ENCODE measurements around the gene SLC30A2. TPM values are rescaled to one million over a fixed set of nuclear protein-coding genes. Genes with fewer than 3 reads are reported as not detected.

Gene SLC30A2
- total and polyA plus RNA-seq, 8 donors: 24.1 to 142 (median 47.0) TPM

GRCh38 chr1:25990251-25990650 is 55.7 kb downstream of the SLC30A2 start:
- Histone ChIP-seq H3K4me3 (no peak overlapping the region), H3K4me1 (no peaks in the 10 kb centered on the region), H3K27me3 (no peaks in the 10 kb centered on the region), H3K27ac (no peak overlapping the region), H3K36me3 (peaks cover 0 to 7% (median 0%) of the 10 kb centered on the region in 3 donors), H3K9me3 (no peaks in the 10 kb centered on the region)
- intact Hi-C loops (cut with DNase I): loop anchor here in 2 of 3 donors (5.0 to 10.0 kb wide), 3 partner anchors 83 to 155 kb away; partner anchors contain the start of gene STMN1 (in 1 of the 2)
- no peak for TF ChIP-seq CTCF (IDR thresholded peaks at IDR 0.05)
- DNase-seq (no peak), ATAC-seq (no peak), FAIRE-seq (no peak)
- 76 to 79% methylated on average over 6 of the region's 6 CpGs for WGBS, 2 donors

DNA sequence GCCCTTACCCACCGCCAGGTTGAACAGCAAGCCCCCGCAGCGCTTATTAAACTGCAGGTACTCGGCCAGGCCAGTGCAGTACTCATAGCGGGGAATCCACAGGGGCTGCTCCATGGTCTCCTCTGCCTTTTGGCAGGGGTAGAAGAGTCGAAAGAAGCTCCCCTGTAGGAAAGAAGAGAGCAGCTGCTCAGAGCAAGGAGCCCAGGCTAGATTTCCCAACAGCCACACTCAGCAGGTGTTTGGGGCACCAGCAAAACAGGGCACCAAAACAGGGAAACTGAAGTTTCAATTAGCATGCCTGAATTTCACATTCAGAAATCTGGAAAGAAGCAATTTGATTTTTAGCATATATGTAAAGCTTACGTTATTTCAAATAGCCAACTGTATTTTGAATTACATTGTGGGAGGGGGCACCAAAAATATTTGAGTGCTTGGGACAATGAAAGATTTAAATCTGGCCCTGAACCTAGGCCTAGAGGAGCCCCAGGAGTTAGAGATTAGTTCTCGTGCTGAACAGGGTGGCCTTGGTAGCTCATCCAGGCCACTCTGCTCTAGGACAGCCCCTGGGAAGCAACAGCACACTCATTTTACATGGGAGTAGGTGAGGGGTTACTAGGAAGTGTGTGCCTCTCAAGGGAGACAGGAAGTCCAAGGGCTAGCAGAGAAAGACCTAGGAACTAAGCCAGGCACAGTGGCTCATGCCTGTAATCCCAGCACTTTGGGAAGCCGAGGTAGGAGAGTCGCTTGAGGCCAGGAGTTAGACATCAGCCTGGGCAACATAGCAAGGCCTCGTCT is 56.3 kb downstream of the SLC30A2 start:
- no peak overlapping the region for H3K4me3 ChIP-seq
- 83 to 87% methylated on average over 11 of the region's 11 CpGs for WGBS, 2 donors
- DNase-seq: no peak
- no peak for TF ChIP-seq CTCF (IDR thresholded peaks at IDR 0.05)
- H3K9me3 ChIP-seq: no peaks in the 10 kb centered on the region
- intact Hi-C loops (cut with DNase I): loop anchor here in 2 of 3 donors (5.0 to 10.0 kb wide), 3 partner anchors 82 to 155 kb away; partner anchors contain the start of gene STMN1 (in 1 of the 2)
- peaks cover 0 to 7% (median 0%) of the 10 kb centered on the region in 3 donors for H3K36me3 ChIP-seq
- no peaks in the 10 kb centered on the region for H3K27me3 ChIP-seq
- H3K27ac ChIP-seq: no peak overlapping the region
- H3K4me1 ChIP-seq: no peaks in the 10 kb centered on the region
- no peak for ATAC-seq
- no peak for FAIRE-seq

GRCh38 chr1:25987951-25988350 is 58.0 kb downstream of the SLC30A2 start:
- H3K27ac ChIP-seq: no peak overlapping the region
- no peaks in the 10 kb centered on the region for H3K9me3 ChIP-seq
- no peaks in the 10 kb centered on the region for H3K4me1 ChIP-seq
- FAIRE-seq (no peak), ATAC-seq (no peak), DNase-seq (no peak)
- H3K36me3 ChIP-seq: peaks cover 0 to 21% (median 4%) of the 10 kb centered on the region in 3 donors
- H3K27me3 ChIP-seq: no peaks in the 10 kb centered on the region
- intact Hi-C loops (cut with DNase I): no loop called here
- TF ChIP-seq CTCF (IDR thresholded peaks at IDR 0.05): no peak
- 72 to 81% methylated on average over 2 of the region's 2 CpGs for WGBS, 2 donors
- no peak overlapping the region for H3K4me3 ChIP-seq

Other genes with a start within 250 kb of the SLC30A2 start
- 10 to 100 TPM; 27.8 to 48.3 (median 39.5) TPM for gene SELENON, start 245.9 kb downstream of the SLC30A2 start, total RNA-seq
- gene SELENON, start 245.9 kb downstream of the SLC30A2 start, polyA plus RNA-seq: 10 to 100 TPM; 29.8 to 39.3 TPM
- 10 to 100 TPM; 24.0 to 36.0 (median 26.3) TPM for gene MTFR1L, start 226.2 kb downstream of the SLC30A2 start, total RNA-seq
- 10 to 100 TPM; 38.9 to 59.6 TPM for gene MTFR1L, start 226.2 kb downstream of the SLC30A2 start, polyA plus RNA-seq
- under 1 TPM in 4 of 6 donors, not detected in 2; 0.19 to 0.37 (median 0.29) TPM for gene AUNIP, start 186.7 kb downstream of the SLC30A2 start, total RNA-seq
- not detected for gene AUNIP, start 186.7 kb downstream of the SLC30A2 start, polyA plus RNA-seq
- gene PAQR7, start 170.4 kb downstream of the SLC30A2 start, total RNA-seq: 10 to 100 TPM in 1 of 6 donors, 1 to 10 TPM in 5; 3.2 to 13.0 (median 4.4) TPM
- gene PAQR7, start 170.4 kb downstream of the SLC30A2 start, polyA plus RNA-seq: 1 to 10 TPM; 4.4 to 5.7 TPM
- gene STMN1, start 139.7 kb downstream of the SLC30A2 start, total RNA-seq: 10 to 100 TPM in 3 of 6 donors, 1 to 10 TPM in 3; 3.3 to 40.3 (median 8.7) TPM
- 10 to 100 TPM; 16.2 to 58.0 TPM for gene STMN1, start 139.7 kb downstream of the SLC30A2 start, polyA plus RNA-seq
- gene PAFAH2, start 48.1 kb downstream of the SLC30A2 start, total RNA-seq: 10 to 100 TPM; 11.0 to 19.0 (median 13.7) TPM
- 10 to 100 TPM; 16.2 to 20.9 TPM for gene PAFAH2, start 48.1 kb downstream of the SLC30A2 start, polyA plus RNA-seq
- under 1 TPM; 0.04 to 0.25 (median 0.13) TPM for gene EXTL1, start 24.3 kb downstream of the SLC30A2 start, total RNA-seq
- gene EXTL1, start 24.3 kb downstream of the SLC30A2 start, polyA plus RNA-seq: under 1 TPM; 0.21 to 0.34 TPM
- under 1 TPM in 4 of 6 donors, not detected in 2; 0.09 to 0.35 (median 0.33) TPM for gene TRIM63, start 21.5 kb upstream of the SLC30A2 start, total RNA-seq
- gene TRIM63, start 21.5 kb upstream of the SLC30A2 start, polyA plus RNA-seq: under 1 TPM; 0.15 to 0.52 TPM
- gene PDIK1L, start 65.7 kb upstream of the SLC30A2 start, total RNA-seq: 10 to 100 TPM in 1 of 6 donors, 1 to 10 TPM in 5; 5.9 to 12.1 (median 6.6) TPM
- gene PDIK1L, start 65.7 kb upstream of the SLC30A2 start, polyA plus RNA-seq: 1 to 10 TPM; 1.7 to 3.6 TPM
- gene FAM110D, start 113.0 kb upstream of the SLC30A2 start, total RNA-seq: 1 to 10 TPM in 4 of 6 donors, under 1 TPM in 2; 0.79 to 1.7 (median 1.1) TPM
- gene FAM110D, start 113.0 kb upstream of the SLC30A2 start, polyA plus RNA-seq: 1 to 10 TPM; 2.6 to 3.5 TPM
- gene C1orf232, start 122.8 kb upstream of the SLC30A2 start, total RNA-seq: not detected
- not detected for gene C1orf232, start 122.8 kb upstream of the SLC30A2 start, polyA plus RNA-seq
- 10 to 100 TPM; 18.4 to 36.7 (median 22.1) TPM for gene ZNF593, start 123.8 kb upstream of the SLC30A2 start, total RNA-seq
- 10 to 100 TPM; 69.9 to 80.7 TPM for gene ZNF593, start 123.8 kb upstream of the SLC30A2 start, polyA plus RNA-seq
- gene ZNF593OS, start 125.7 kb upstream of the SLC30A2 start, total RNA-seq: not detected
- under 1 TPM; 0.35 to 0.68 TPM for gene ZNF593OS, start 125.7 kb upstream of the SLC30A2 start, polyA plus RNA-seq
- gene CNKSR1, start 131.4 kb upstream of the SLC30A2 start, total RNA-seq: 10 to 100 TPM; 11.3 to 20.8 (median 14.9) TPM
- 10 to 100 TPM; 46.8 to 48.5 TPM for gene CNKSR1, start 131.4 kb upstream of the SLC30A2 start, polyA plus RNA-seq
- not detected for gene CATSPER4, start 144.5 kb upstream of the SLC30A2 start, total RNA-seq
- gene CATSPER4, start 144.5 kb upstream of the SLC30A2 start, polyA plus RNA-seq: under 1 TPM in 1 of 2 donors, not detected in 1; 0.09 TPM
- gene CEP85, start 188.1 kb upstream of the SLC30A2 start, total RNA-seq: 1 to 10 TPM; 2.7 to 6.6 (median 3.7) TPM
- gene CEP85, start 188.1 kb upstream of the SLC30A2 start, polyA plus RNA-seq: 1 to 10 TPM; 2.9 to 5.6 TPM
- 10 to 100 TPM; 29.1 to 84.2 (median 48.8) TPM for gene SH3BGRL3, start 234.0 kb upstream of the SLC30A2 start, total RNA-seq
- gene SH3BGRL3, start 234.0 kb upstream of the SLC30A2 start, polyA plus RNA-seq: 100 to 1,000 TPM in 1 of 2 donors, 10 to 100 TPM in 1; 61.0 to 109 TPM

Data from pancreas (tissue), 10 donors.